GM18951 (cell line): ENCODE data around the gene MAD1L1.

Experiments
- POLR2A ChIP-seq: IDR thresholded peaks from 4 replicates; pipeline ENCODE4 v1.6.1; 2011; ENCODE audit warnings: mild to moderate bottlenecking; ENCODE audit not compliant: insufficient read length, insufficient read depth; ENCODE audit errors: extremely low read depth
- in situ Hi-C: fragments of 300-500 bp; cut with MboI; formaldehyde crosslinking; loops from one replicate; pipeline ENCODE4 v1.12.0; 2022; ENCODE audit warnings: low sequenced_read_pairs, mixed read lengths, inconsistent platforms; ENCODE audit not compliant: unreplicated experiment

MAD1L1 gene

GRCh38 chr7:1922870-1923236, 309.9 kb downstream of the MAD1L1 start:
- in situ Hi-C loops, result no loop called here
- no peak for TF ChIP-seq POLR2A

DNA sequence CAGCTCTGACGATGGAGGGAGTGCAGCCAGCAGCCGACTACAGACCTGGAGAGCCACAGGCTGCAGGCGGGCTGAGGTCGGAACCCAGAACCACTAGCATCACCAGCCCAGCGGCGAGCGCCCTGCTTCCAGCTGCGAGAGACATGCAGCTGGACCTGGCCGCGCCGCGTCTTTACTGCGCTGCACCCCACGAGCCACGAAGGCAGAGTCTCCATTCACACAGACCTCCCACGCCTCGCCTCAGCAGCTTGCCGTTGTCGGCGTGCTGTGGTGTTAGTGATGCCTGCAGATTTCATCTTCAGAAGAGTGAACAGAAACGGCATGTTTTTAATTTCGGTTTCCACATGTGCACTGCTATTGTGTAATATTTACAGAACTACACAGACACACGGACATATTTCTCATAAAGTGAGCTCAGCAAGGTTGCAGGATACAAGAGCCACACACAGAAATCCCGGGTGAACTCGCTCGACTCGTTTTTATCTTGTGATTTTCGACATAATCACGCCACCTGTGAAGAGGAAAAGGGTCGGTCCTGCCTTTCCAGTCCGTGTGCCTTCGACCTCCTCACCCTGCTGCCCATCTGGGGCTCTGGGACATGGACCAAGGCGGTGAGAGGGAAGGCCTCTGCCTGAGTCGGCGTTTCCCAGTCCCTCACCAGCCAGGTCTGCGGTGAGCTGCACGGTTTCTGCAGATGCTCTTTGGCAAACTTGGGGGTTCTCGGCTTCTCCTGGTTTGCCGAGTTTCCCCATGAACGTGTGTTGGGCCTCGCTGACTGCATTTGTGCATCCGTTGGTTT, 310.5 kb downstream of the MAD1L1 start:
- TF ChIP-seq POLR2A, result no peak
- in situ Hi-C loops, result no loop called here

GRCh38 chr7:1920881-1921280, 311.9 kb downstream of the MAD1L1 start:
- in situ Hi-C loops, result no loop called here
- no peak for TF ChIP-seq POLR2A

- in situ Hi-C loops, result no loop called here
- no peak for TF ChIP-seq POLR2A
These were observed 312.5 kb downstream of the MAD1L1 start for GRCh38 chr7:1920266-1920681.

DNA sequence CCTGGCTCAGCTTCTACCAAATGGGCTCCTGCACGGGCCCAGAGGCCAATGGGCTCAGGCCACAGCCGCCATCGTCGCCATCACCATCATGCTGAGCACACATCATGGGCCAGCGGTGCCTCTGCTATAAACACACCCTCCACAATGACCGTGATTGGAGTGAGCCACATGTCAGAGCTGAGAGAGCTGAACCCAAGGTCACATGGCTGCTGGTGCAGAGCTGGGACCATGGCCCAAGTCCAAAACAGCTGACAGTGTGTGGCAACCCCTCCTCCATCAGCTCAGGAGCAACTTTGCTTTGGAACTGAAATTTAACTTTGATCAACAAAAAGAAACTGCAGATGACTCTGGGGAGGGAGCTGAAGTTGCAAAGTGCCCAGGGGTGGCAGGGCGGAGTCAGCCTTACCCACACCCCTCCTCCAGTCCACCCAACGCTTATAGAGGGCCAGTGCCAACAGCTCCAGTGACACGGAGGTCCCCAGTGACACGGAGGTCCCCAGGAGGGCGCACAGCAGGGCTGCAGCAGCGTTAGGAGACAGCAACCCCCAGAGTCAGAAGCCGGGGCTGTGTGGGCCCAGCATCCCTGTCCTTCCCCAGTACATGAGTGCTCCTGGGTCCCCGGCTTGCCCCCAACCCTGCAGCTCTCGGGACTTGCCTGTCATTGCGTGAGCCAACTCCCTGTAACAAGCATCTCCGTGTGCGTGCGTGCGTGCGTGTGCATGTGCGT, 313.0 kb downstream of the MAD1L1 start:
- no peak for TF ChIP-seq POLR2A

GRCh38 chr7:1918881-1919525, 313.7 kb downstream of the MAD1L1 start:
- in situ Hi-C loops, result no loop called here
- no peak for TF ChIP-seq POLR2A

More for the DNA sequence above, 313.0 kb downstream of the MAD1L1 start:
- in situ Hi-C loops, result no loop called here

- in situ Hi-C loops, result no loop called here
- no peak for TF ChIP-seq POLR2A
These were observed 314.6 kb downstream of the MAD1L1 start for GRCh38 chr7:1918063-1918645.

- no peak for TF ChIP-seq POLR2A
- in situ Hi-C loops, result no loop called here
These were observed 315.3 kb downstream of the MAD1L1 start for GRCh38 chr7:1917221-1918062.

DNA sequence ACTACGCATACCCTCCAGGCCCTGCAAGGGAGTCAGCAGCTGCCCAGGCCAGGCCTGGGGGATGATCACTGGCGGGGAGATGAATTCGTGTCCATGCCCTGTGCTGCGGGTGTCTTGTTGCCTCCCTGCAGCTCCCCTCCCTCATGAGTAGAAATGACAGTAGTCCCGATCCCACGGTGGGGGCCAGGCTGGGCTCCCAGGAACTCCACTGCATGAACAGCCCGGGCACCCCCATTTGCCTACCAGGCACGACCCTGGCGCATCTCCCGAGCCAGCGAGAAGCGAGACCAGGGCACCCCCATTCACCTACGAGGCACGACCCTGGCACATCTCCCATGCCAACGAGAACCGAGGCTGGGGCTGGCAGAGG, 316.2 kb downstream of the MAD1L1 start:
- in situ Hi-C loops, result no loop called here
- no peak for TF ChIP-seq POLR2A

- in situ Hi-C loops, result no loop called here
- TF ChIP-seq POLR2A, result no peak
These were observed 316.7 kb downstream of the MAD1L1 start for GRCh38 chr7:1915956-1916600.

- no peak for TF ChIP-seq POLR2A
- in situ Hi-C loops, result no loop called here
These were observed 317.4 kb downstream of the MAD1L1 start for GRCh38 chr7:1915326-1915725.

GRCh38 chr7:1914743-1915142, 318.0 kb downstream of the MAD1L1 start:
- in situ Hi-C loops, result no loop called here
- TF ChIP-seq POLR2A, result no peak

- no peak for TF ChIP-seq POLR2A
- in situ Hi-C loops, result no loop called here
These were observed 318.4 kb downstream of the MAD1L1 start for GRCh38 chr7:1914321-1914720.
